Right lobe of liver (tissue), 4 donors: ENCODE results near the gene TMEM269.

Experiments
- POLR2A ChIP-seq: fragments of 450-650 bp; IDR thresholded peaks from one replicate; pipeline ENCODE4 v1.6.1; 2017; ENCODE audit warnings: antibody characterized with exemption, mild to moderate bottlenecking
- TF ChIP-seq, protein P1 (sequence below), 4 donors: fragments of 200-600 bp in 3 of 4; fragments of 450-650 bp in 1 of 4; IDR thresholded peaks; one replicate each; pipeline versions ENCODE4 v1.5.1 to v1.8.0; 2016 to 2022; ENCODE audit warnings: antibody characterized with exemption in 4 of 4, mild to moderate bottlenecking in 2 of 4
- donor health status: DM: no; HTN: no; CAD: no.
- donor health status: DM: no; HTN: no; CAD: no.
- donor health status: DM: no; HTN: yes; CAD: no.

DNA sequence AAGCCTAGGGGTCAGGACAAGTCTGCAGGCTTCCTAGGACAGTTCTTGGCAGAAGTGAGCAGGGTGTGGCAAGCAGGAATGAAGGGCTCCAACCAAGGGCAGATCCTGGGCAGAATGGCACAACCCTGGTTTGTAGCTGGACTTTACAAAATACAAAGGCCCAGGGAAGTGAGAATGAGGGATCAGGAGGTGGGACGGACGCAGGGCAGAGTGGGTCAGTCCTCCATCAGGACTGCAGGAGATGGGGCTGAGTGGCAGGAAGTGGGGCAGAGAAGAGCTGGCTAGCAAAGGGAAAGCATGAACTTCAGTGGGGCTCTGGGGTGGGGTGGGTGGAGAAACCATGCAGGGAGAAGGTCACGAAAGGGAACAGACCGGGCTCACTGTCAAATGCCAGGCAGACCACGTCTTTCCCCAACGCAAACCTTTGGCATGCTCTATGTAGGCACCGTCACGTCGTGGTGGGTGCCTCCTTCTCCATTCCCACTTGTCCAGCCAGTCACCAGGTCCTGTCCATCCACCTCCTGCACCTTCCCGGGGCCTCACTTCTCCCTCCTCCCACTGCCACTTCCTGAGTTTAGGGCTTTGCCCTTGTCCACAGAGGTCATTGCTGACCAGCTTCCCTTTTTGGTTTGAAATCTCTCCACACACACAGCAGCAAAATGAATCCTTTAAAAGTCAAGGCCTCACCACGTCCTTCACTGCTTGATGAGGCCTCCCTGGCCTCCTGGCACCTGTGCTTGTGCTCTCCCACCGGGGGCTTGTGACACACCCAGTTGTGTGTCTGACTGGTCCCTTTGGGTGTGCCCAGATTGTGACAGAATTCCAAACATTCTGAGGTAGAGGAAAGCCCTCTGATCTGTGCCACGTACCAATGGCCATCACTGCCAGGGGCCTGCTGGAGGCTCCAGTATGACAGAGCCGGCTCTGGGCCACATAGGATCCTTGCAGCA is 36.1 kb upstream of the TMEM269 start:
- TF ChIP-seq, protein P1, sequence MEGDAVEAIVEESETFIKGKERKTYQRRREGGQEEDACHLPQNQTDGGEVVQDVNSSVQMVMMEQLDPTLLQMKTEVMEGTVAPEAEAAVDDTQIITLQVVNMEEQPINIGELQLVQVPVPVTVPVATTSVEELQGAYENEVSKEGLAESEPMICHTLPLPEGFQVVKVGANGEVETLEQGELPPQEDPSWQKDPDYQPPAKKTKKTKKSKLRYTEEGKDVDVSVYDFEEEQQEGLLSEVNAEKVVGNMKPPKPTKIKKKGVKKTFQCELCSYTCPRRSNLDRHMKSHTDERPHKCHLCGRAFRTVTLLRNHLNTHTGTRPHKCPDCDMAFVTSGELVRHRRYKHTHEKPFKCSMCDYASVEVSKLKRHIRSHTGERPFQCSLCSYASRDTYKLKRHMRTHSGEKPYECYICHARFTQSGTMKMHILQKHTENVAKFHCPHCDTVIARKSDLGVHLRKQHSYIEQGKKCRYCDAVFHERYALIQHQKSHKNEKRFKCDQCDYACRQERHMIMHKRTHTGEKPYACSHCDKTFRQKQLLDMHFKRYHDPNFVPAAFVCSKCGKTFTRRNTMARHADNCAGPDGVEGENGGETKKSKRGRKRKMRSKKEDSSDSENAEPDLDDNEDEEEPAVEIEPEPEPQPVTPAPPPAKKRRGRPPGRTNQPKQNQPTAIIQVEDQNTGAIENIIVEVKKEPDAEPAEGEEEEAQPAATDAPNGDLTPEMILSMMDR (IDR thresholded peaks at IDR 0.05) = no peak
- TF ChIP-seq POLR2A = no peak
